Measurements from ENCODE around the gene SLC35F5. TPM values are rescaled to one million over a fixed set of nuclear protein-coding genes. Genes with fewer than 3 reads are reported as not detected.

Gene SLC35F5
- polyA plus RNA-seq, 1 donor from 2014 or later, result 56.2 TPM

DNA sequence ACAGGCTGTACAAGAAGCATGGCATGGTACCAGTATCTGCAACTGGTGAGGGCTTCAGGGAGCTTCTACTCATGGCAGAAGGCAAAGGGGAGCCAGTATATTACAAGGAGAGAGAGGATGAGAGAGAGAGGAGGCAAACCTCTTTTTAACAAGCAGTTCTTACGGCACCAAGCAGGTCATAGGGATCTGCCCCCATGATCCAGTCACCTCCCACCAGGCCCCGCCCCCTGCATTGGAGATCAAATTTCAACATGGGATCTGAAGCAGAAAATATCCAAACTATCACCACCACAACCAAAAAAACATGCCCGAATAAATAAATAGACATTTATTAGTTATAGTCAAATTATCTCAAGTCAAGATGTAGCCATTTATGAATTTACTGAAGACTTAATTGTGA is 14.5 kb upstream of the SLC35F5 start:
- no peaks in the 10 kb centered on the region for H3F3A ChIP-seq (ENCODE audit: insufficient read depth, low read length, poor library complexity, severe bottlenecking)
- H3K4me3 ChIP-seq (ENCODE audit: low read length), result no peak overlapping the region
- H4K20me1 ChIP-seq (ENCODE audit: insufficient read depth), result no peaks in the 10 kb centered on the region
- no peak overlapping the region for H3K9ac ChIP-seq (ENCODE audit: low read length)
- H3K27ac ChIP-seq (ENCODE audit: low read length), result no peak overlapping the region
- H2AFZ ChIP-seq (ENCODE audit: low read depth, low read length), result no peak overlapping the region
- no peak for TF ChIP-seq SMC3 (conservative IDR thresholded peaks at IDR 0.05; ENCODE audit: poor library complexity)
- no peak for TF ChIP-seq EP300 (conservative IDR thresholded peaks at IDR 0.05; ENCODE audit: poor library complexity, severe bottlenecking)
- TF ChIP-seq TAF1 (IDR thresholded peaks at IDR 0.05; ENCODE audit: low read depth), result no peak
- no peak for TF ChIP-seq POLR2AphosphoS5 (IDR thresholded peaks at IDR 0.05)
- TF ChIP-seq MXI1 (conservative IDR thresholded peaks at IDR 0.05; ENCODE audit: poor library complexity, severe bottlenecking), result no peak
- TF ChIP-seq, protein P1, sequence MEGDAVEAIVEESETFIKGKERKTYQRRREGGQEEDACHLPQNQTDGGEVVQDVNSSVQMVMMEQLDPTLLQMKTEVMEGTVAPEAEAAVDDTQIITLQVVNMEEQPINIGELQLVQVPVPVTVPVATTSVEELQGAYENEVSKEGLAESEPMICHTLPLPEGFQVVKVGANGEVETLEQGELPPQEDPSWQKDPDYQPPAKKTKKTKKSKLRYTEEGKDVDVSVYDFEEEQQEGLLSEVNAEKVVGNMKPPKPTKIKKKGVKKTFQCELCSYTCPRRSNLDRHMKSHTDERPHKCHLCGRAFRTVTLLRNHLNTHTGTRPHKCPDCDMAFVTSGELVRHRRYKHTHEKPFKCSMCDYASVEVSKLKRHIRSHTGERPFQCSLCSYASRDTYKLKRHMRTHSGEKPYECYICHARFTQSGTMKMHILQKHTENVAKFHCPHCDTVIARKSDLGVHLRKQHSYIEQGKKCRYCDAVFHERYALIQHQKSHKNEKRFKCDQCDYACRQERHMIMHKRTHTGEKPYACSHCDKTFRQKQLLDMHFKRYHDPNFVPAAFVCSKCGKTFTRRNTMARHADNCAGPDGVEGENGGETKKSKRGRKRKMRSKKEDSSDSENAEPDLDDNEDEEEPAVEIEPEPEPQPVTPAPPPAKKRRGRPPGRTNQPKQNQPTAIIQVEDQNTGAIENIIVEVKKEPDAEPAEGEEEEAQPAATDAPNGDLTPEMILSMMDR (IDR thresholded peaks at IDR 0.05; ENCODE audit: poor library complexity, severe bottlenecking), result no peak
- TF ChIP-seq, protein P2, sequence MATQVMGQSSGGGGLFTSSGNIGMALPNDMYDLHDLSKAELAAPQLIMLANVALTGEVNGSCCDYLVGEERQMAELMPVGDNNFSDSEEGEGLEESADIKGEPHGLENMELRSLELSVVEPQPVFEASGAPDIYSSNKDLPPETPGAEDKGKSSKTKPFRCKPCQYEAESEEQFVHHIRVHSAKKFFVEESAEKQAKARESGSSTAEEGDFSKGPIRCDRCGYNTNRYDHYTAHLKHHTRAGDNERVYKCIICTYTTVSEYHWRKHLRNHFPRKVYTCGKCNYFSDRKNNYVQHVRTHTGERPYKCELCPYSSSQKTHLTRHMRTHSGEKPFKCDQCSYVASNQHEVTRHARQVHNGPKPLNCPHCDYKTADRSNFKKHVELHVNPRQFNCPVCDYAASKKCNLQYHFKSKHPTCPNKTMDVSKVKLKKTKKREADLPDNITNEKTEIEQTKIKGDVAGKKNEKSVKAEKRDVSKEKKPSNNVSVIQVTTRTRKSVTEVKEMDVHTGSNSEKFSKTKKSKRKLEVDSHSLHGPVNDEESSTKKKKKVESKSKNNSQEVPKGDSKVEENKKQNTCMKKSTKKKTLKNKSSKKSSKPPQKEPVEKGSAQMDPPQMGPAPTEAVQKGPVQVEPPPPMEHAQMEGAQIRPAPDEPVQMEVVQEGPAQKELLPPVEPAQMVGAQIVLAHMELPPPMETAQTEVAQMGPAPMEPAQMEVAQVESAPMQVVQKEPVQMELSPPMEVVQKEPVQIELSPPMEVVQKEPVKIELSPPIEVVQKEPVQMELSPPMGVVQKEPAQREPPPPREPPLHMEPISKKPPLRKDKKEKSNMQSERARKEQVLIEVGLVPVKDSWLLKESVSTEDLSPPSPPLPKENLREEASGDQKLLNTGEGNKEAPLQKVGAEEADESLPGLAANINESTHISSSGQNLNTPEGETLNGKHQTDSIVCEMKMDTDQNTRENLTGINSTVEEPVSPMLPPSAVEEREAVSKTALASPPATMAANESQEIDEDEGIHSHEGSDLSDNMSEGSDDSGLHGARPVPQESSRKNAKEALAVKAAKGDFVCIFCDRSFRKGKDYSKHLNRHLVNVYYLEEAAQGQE (IDR thresholded peaks at IDR 0.05; ENCODE audit: borderline replicate concordance), result no peak
- H3K9me3 ChIP-seq (ENCODE audit: low read length), result no peaks in the 10 kb centered on the region
- H3K27me3 ChIP-seq (ENCODE audit: insufficient read depth, low read depth, low read length), result no peaks in the 10 kb centered on the region
- no peaks in the 10 kb centered on the region for H3K79me2 ChIP-seq (replicated peaks; ENCODE audit: insufficient read depth, low read length)
- no peaks in the 10 kb centered on the region for H3K9me2 ChIP-seq (ENCODE audit: insufficient read depth, low read length)
- no peak overlapping the region for H3K4me2 ChIP-seq (ENCODE audit: low read length)
- H3K36me3 ChIP-seq (ENCODE audit: insufficient read depth, low read length), result no peaks in the 10 kb centered on the region

DNA sequence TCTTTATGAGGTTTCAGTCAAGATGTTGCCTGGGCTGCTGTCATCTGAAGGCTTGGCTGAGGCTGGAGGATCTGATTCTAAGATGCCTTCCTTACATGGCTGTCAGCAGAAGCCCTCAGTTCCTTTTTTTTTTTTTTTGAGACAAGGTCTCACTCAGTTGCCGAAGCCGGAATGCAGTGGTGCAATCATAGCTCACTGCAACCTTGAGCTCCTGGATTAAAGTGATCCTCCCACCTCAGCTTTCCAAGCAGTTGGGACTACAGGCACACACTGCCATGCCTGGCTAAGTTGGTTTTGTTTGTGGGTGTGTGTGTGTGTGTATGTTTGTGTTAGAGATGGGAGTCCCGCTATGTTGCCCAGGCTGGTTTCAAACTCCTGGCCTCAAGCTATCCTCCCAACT is 13.1 kb upstream of the SLC35F5 start:
- Histone ChIP-seq H3K36me3 (ENCODE audit: insufficient read depth, low read length) (no peaks in the 10 kb centered on the region), H3K9me3 (ENCODE audit: low read length) (no peaks in the 10 kb centered on the region), H3K4me3 (ENCODE audit: low read length) (no peak overlapping the region), H2AFZ (ENCODE audit: low read depth, low read length) (no peak overlapping the region), H3K4me2 (ENCODE audit: low read length) (no peak overlapping the region), H3K79me2 (replicated peaks; ENCODE audit: insufficient read depth, low read length) (no peaks in the 10 kb centered on the region), H4K20me1 (ENCODE audit: insufficient read depth) (no peaks in the 10 kb centered on the region), H3K9ac (ENCODE audit: low read length) (no peak overlapping the region), H3K9me2 (ENCODE audit: insufficient read depth, low read length) (no peaks in the 10 kb centered on the region), H3K27me3 (ENCODE audit: insufficient read depth, low read depth, low read length) (no peaks in the 10 kb centered on the region), H3F3A (ENCODE audit: insufficient read depth, low read length, poor library complexity, severe bottlenecking) (no peaks in the 10 kb centered on the region), H3K27ac (ENCODE audit: low read length) (no peak overlapping the region)
- TF ChIP-seq, protein P2 (IDR thresholded peaks at IDR 0.05; ENCODE audit: borderline replicate concordance), result no peak
- no peak for TF ChIP-seq MXI1 (conservative IDR thresholded peaks at IDR 0.05; ENCODE audit: poor library complexity, severe bottlenecking)
- TF ChIP-seq POLR2AphosphoS5 (IDR thresholded peaks at IDR 0.05), result no peak
- no peak for TF ChIP-seq EP300 (conservative IDR thresholded peaks at IDR 0.05; ENCODE audit: poor library complexity, severe bottlenecking)
- TF ChIP-seq, protein P1 (IDR thresholded peaks at IDR 0.05; ENCODE audit: poor library complexity, severe bottlenecking), result no peak
- TF ChIP-seq RAD21 (conservative IDR thresholded peaks at IDR 0.05), result no peak
- no peak for TF ChIP-seq EZH2 (IDR thresholded peaks at IDR 0.05; ENCODE audit: borderline replicate concordance, insufficient read depth, low read length, poor library complexity, severe bottlenecking)
- TF ChIP-seq SMC3 (conservative IDR thresholded peaks at IDR 0.05; ENCODE audit: poor library complexity), result no peak
- TF ChIP-seq TAF1 (IDR thresholded peaks at IDR 0.05; ENCODE audit: low read depth), result no peak

Measured in neural cell (in vitro differentiated cells).